Activated naive CD4-positive, alpha-beta T cell treated with anti-CD3 and anti-CD28 coated beads for 36 hours (primary cell): ENCODE results near the gene PSMD4. TPM values are rescaled to one million over a fixed set of nuclear protein-coding genes. Genes with fewer than 3 reads are reported as not detected.
"Not testable (repeated sequence)": the region's sequence is repeated elsewhere in the genome, so short reads cannot be mapped to it uniquely, and the experiment has no call there.

Source experiments
- CTCF ChIA-PET: fragments of 350-600 bp; sonication (Branson Sonifier 250); formaldehyde crosslinking; loops from one replicate; lab custom pipeline; 2021; ENCODE audit warnings: antibody characterized with exemption; lab: Charles Lee
- DNase-seq: peaks from one replicate; pipeline ENCODE4 v3.0.0-alpha.2; 2020
- H3K27ac Mint-ChIP-seq: one replicate; pipeline ENCODE4 v1.8.0; 2021; ENCODE audit warnings: mild to moderate bottlenecking, mixed read lengths
- H3K27me3 Mint-ChIP-seq: one replicate; pipeline ENCODE4 v1.8.0; 2021; ENCODE audit warnings: low read depth, mixed read lengths
- H3K36me3 Mint-ChIP-seq: one replicate; pipeline ENCODE4 v1.8.0; 2021; ENCODE audit warnings: low read depth, mixed read lengths
- H3K4me1 Mint-ChIP-seq: one replicate; pipeline ENCODE4 v1.8.0; 2021; ENCODE audit warnings: low read depth, mixed read lengths
- H3K4me3 Mint-ChIP-seq: one replicate; pipeline ENCODE4 v1.8.0; 2021; ENCODE audit warnings: mild to moderate bottlenecking, moderate library complexity, mixed read lengths
- H3K9me3 Mint-ChIP-seq: one replicate; pipeline ENCODE4 v1.8.0; 2021; ENCODE audit warnings: mixed read lengths
- intact Hi-C: fragments of 100-400 bp; cut with micrococcal nuclease; formaldehyde crosslinking; loops from one replicate; pipeline ENCODE4 v1.15.1; 2023
- total RNA-seq, 2 experiments: library from RNA; stranded (reverse); gene quantifications; one replicate each; pipeline ENCODE4 v1.2.3, GENCODE V29; 2021

Gene PSMD4
- total RNA-seq, 2 experiments from 2014 or later = 167 to 192 TPM

GRCh38 chr1:151243683-151244216, 10.8 kb upstream of the PSMD4 start:
- intact Hi-C loops = no loop called here
- H3K4me3 Mint-ChIP-seq = no peak overlapping the region
- DNase-seq = no peak
- peaks cover 41% of the 10 kb centered on the region for H3K36me3 Mint-ChIP-seq
- CTCF ChIA-PET = interaction anchor here (1.0 to 1.3 kb wide), 2 partner anchors 8 to 36 kb away, joined by 3 read pairs; no protein-coding TSS in a partner anchor
- H3K27ac Mint-ChIP-seq = no peak overlapping the region
- H3K27me3 Mint-ChIP-seq = no peaks in the 10 kb centered on the region
- H3K4me1 Mint-ChIP-seq = no peaks in the 10 kb centered on the region
- no peaks in the 10 kb centered on the region for H3K9me3 Mint-ChIP-seq

- no peak for DNase-seq
- no peak overlapping the region for H3K4me3 Mint-ChIP-seq
- H3K27me3 Mint-ChIP-seq = no peaks in the 10 kb centered on the region
- H3K9me3 Mint-ChIP-seq = no peaks in the 10 kb centered on the region
- no peaks in the 10 kb centered on the region for H3K4me1 Mint-ChIP-seq
- intact Hi-C loops = no loop called here
- H3K36me3 Mint-ChIP-seq = peaks cover 35% of the 10 kb centered on the region
- no peak overlapping the region for H3K27ac Mint-ChIP-seq
- CTCF ChIA-PET = interaction anchor here (0.6 kb wide), 1 partner anchor 85 kb away, joined by 3 read pairs; no protein-coding TSS in a partner anchor
Measured at GRCh38 chr1:151246786-151247185, 7.7 kb upstream of the PSMD4 start.

GRCh38 chr1:151251656-151252470, 2.7 kb upstream of the PSMD4 start:
- peak; percentile 81 for DNase-seq
- H3K9me3 Mint-ChIP-seq = no peaks in the 10 kb centered on the region
- intact Hi-C loops = loop anchor here (1.0 kb wide), 4 partner anchors 56 to 228 kb away; partner anchors contain the start of gene TNFAIP8L2
- H3K4me1 Mint-ChIP-seq = peaks cover 17% of the 10 kb centered on the region
- H3K4me3 Mint-ChIP-seq = no peak overlapping the region
- no peak overlapping the region for H3K27ac Mint-ChIP-seq
- peaks cover 2% of the 10 kb centered on the region for H3K27me3 Mint-ChIP-seq
- H3K36me3 Mint-ChIP-seq = peaks cover 18% of the 10 kb centered on the region
- CTCF ChIA-PET = interaction anchor here (0.6 to 2.1 kb wide), 28 partner anchors 8 to 227 kb away, joined by 3 to 23 read pairs (median 4); partner anchors contain the start of gene TNFAIP8L2

- peaks cover 34% of the 10 kb centered on the region for H3K4me1 Mint-ChIP-seq
- CTCF ChIA-PET = interaction anchor here (1.0 to 1.8 kb wide), 3 partner anchors 57 to 156 kb away, joined by 3 to 4 read pairs (median 3); partner anchors contain the start of gene PIP5K1A
- H3K4me3 Mint-ChIP-seq = peak overlapping the region; percentile 95
- peak; percentile 19 for DNase-seq
- peaks cover 15% of the 10 kb centered on the region for H3K36me3 Mint-ChIP-seq
- intact Hi-C loops = loop anchor here (1.0 kb wide), 1 partner anchor 22 kb away; no protein-coding TSS in a partner anchor
- peaks cover 2% of the 10 kb centered on the region for H3K27me3 Mint-ChIP-seq
- H3K27ac Mint-ChIP-seq = peak overlapping the region; percentile 92
- no peaks in the 10 kb centered on the region for H3K9me3 Mint-ChIP-seq
Measured at GRCh38 chr1:151255381-151255780, 847 bp downstream of the PSMD4 start.

- H3K4me1 Mint-ChIP-seq = peaks cover 32% of the 10 kb centered on the region
- no peak overlapping the region for H3K4me3 Mint-ChIP-seq
- peaks cover 2% of the 10 kb centered on the region for H3K27me3 Mint-ChIP-seq
- no peaks in the 10 kb centered on the region for H3K9me3 Mint-ChIP-seq
- intact Hi-C loops = no loop called here
- peaks cover 21% of the 10 kb centered on the region for H3K36me3 Mint-ChIP-seq
- DNase-seq = no peak
- H3K27ac Mint-ChIP-seq = no peak overlapping the region
- CTCF ChIA-PET = no interaction called here
Measured at GRCh38 chr1:151259351-151259750, 4.8 kb downstream of the PSMD4 start.

- DNase-seq = no peak
- intact Hi-C loops = no loop called here
- Mint-ChIP-seq H3K27ac (no peak overlapping the region), H3K9me3 (no peaks in the 10 kb centered on the region), H3K27me3 (no peaks in the 10 kb centered on the region), H3K4me1 (no peaks in the 10 kb centered on the region), H3K4me3 (no peak overlapping the region), H3K36me3 (peaks cover 29% of the 10 kb centered on the region)
- CTCF ChIA-PET = interaction anchor here (0.6 to 1.2 kb wide), 4 partner anchors 9 to 187 kb away, joined by 3 to 4 read pairs (median 3); no protein-coding TSS in a partner anchor
Measured at GRCh38 chr1:151265446-151266236, 11.1 kb downstream of the PSMD4 start.

GRCh38 chr1:151266315-151266714, 11.8 kb downstream of the PSMD4 start:
- Mint-ChIP-seq H3K4me3 (no peak overlapping the region), H3K27ac (no peak overlapping the region), H3K36me3 (peaks cover 31% of the 10 kb centered on the region), H3K27me3 (no peaks in the 10 kb centered on the region), H3K4me1 (no peaks in the 10 kb centered on the region), H3K9me3 (no peaks in the 10 kb centered on the region)
- no peak for DNase-seq
- CTCF ChIA-PET = interaction anchor here (0.6 to 1.3 kb wide), 3 partner anchors 14 to 75 kb away, joined by 3 to 4 read pairs (median 4); no protein-coding TSS in a partner anchor
- intact Hi-C loops = no loop called here

- H3K27ac Mint-ChIP-seq = no peak overlapping the region
- H3K4me1 Mint-ChIP-seq = no peaks in the 10 kb centered on the region
- no peak for DNase-seq
- intact Hi-C loops = no loop called here
- no peaks in the 10 kb centered on the region for H3K9me3 Mint-ChIP-seq
- H3K27me3 Mint-ChIP-seq = no peaks in the 10 kb centered on the region
- CTCF ChIA-PET = interaction anchor here (0.6 to 1.3 kb wide), 4 partner anchors 15 to 75 kb away, joined by 3 to 4 read pairs (median 4); no protein-coding TSS in a partner anchor
- H3K4me3 Mint-ChIP-seq = no peak overlapping the region
- peaks cover 35% of the 10 kb centered on the region for H3K36me3 Mint-ChIP-seq
Measured at GRCh38 chr1:151266821-151267220, 12.3 kb downstream of the PSMD4 start.

GRCh38 chr1:151267760-151268159, 13.2 kb downstream of the PSMD4 start:
- H3K36me3 Mint-ChIP-seq = peaks cover 35% of the 10 kb centered on the region

GRCh38 chr1:151273924-151274466, 19.5 kb downstream of the PSMD4 start:
- Mint-ChIP-seq H3K27me3 (no peaks in the 10 kb centered on the region), H3K36me3 (peaks cover 12% of the 10 kb centered on the region), H3K27ac (no peak overlapping the region), H3K4me1 (peaks cover 18% of the 10 kb centered on the region), H3K4me3 (no peak overlapping the region), H3K9me3 (no peaks in the 10 kb centered on the region)
- DNase-seq = no peak
- intact Hi-C loops = no loop called here
- CTCF ChIA-PET = interaction anchor here (1.3 kb wide), 1 partner anchor 11 kb away, joined by 3 read pairs; no protein-coding TSS in a partner anchor

More at GRCh38 chr1:151267760-151268159, 13.2 kb downstream of the PSMD4 start:
- no peak for DNase-seq
- CTCF ChIA-PET = interaction anchor here (1.2 kb wide), 1 partner anchor 73 kb away, joined by 3 read pairs; no protein-coding TSS in a partner anchor
- intact Hi-C loops = no loop called here
- no peaks in the 10 kb centered on the region for H3K4me1 Mint-ChIP-seq
- H3K4me3 Mint-ChIP-seq = no peak overlapping the region
- H3K27ac Mint-ChIP-seq = peak overlapping the region; percentile 46
- H3K9me3 Mint-ChIP-seq = no peaks in the 10 kb centered on the region
- no peaks in the 10 kb centered on the region for H3K27me3 Mint-ChIP-seq

GRCh38 chr1:151275341-151275740, 20.8 kb downstream of the PSMD4 start:
- intact Hi-C loops, H3K9me3 Mint-ChIP-seq, H3K27ac Mint-ChIP-seq, H3K27me3 Mint-ChIP-seq, H3K36me3 Mint-ChIP-seq, H3K4me3 Mint-ChIP-seq, DNase-seq: not testable (repeated sequence)
- CTCF ChIA-PET = interaction anchor here (1.3 kb wide), 1 partner anchor 10 kb away, joined by 3 read pairs; no protein-coding TSS in a partner anchor
- peaks cover 19% of the 10 kb centered on the region for H3K4me1 Mint-ChIP-seq
